G401 (cell line): Measurements from ENCODE around the gene SARS1. TPM values are rescaled to one million over a fixed set of nuclear protein-coding genes. Genes with fewer than 3 reads are reported as not detected.

ENCODE experiments used
- DNase-seq: peaks from one replicate; pipeline ENCODE4 v3.0.0-alpha.2; 2015; ENCODE audit warnings: low spot score
- in situ Hi-C: cut with HindIII; loops from 2 replicates; pipeline ENCODE4 v1.10.0; 2016; ENCODE audit warnings: low sequenced_read_pairs, mixed read lengths
- total RNA-seq: library from RNA; depleted of rRNA; stranded (reverse); fragments of >200 nt; shearing (Covaris generic); gene quantifications from 2 replicates; pipeline ENCODE4 v1.2.3, GENCODE V29; 2014

Gene SARS1
- total RNA-seq, 1 experiment from 2014 or later = 214 TPM

- in situ Hi-C loops = no loop called here
- DNase-seq = no peak
Observed at GRCh38 chr1:109269212-109269980, 55.7 kb downstream of the SARS1 start.

GRCh38 chr1:109269981-109270622, 56.4 kb downstream of the SARS1 start:
- in situ Hi-C loops = no loop called here
- DNase-seq = no peak

GRCh38 chr1:109270623-109271317, 57.1 kb downstream of the SARS1 start:
- DNase-seq = no peak
- in situ Hi-C loops = no loop called here

GRCh38 chr1:109271458-109271857, 57.7 kb downstream of the SARS1 start:
- in situ Hi-C loops = no loop called here

DNA sequence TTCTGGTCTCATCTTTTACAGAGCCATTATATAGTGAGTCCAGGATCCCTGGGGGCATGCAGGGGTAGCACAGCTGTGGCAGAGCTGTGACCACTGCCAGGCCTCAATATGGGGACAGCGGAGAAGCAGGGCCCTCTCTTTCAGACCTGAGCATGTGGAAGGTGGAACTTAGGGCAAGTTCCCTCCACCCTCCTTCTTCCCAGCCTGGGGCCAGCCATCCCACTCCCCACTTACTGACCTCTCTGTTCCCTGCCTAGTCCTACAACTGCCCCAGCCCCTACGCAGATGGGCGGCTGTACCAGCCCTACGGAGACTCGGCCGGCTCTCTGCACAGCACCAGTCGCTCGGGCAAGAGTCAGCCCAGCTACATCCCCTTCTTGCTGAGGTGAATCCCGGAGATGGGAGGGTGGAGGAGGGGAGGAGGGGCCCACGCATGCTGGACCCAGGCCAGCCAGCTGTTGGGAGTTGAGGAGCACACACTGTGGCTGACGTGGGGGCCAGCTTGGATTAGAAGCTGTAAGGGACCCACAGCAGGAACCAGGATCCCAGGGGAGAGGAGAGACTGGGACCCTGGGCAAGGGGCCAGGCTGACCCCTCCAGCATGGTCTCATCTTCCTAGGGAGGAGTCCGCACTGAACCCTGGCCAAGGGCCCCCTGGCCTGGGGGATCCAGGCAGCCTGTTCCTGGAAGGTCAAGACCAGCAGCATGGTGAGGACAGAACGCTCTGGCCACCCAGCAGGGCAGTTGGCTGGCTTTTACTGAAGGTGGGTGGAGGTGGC, 58.5 kb downstream of the SARS1 start:
- no peak for DNase-seq
- in situ Hi-C loops = no loop called here

More at GRCh38 chr1:109271458-109271857, 57.7 kb downstream of the SARS1 start:
- DNase-seq = no peak

DNA sequence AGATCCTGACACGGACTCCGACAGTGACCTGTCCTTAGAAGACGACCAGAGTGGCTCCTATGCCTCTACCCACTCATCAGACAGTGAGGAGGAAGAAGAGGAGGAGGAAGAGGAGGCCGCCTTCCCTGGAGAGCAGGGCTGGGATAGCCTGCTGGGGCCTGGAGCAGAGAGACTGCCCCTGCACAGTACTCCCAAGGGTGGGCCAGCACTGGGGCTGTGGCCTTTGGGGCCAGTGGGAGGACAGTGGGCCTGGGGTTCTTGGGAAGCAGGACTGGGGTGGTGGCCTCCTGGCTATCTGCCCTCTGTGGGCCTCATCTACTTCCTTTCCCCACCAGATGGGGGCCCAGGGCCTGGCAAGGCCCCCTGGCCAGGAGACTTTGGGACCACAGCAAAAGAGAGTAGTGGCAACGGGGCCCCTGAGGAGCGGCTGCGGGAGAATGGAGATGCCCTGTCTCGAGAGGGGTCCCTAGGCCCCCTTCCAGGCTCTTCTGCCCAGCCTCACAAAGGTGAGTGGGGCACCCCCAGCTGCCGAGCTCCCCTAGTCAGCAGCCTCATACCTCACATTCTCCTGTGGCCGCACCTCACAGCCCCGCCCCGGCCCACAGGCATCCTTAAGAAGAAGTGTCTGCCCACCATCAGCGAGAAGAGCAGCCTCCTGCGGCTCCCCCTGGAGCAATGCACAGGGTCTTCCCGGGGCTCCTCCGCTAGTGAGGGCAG, 59.3 kb downstream of the SARS1 start:
- in situ Hi-C loops = no loop called here
- DNase-seq = no peak

DNA sequence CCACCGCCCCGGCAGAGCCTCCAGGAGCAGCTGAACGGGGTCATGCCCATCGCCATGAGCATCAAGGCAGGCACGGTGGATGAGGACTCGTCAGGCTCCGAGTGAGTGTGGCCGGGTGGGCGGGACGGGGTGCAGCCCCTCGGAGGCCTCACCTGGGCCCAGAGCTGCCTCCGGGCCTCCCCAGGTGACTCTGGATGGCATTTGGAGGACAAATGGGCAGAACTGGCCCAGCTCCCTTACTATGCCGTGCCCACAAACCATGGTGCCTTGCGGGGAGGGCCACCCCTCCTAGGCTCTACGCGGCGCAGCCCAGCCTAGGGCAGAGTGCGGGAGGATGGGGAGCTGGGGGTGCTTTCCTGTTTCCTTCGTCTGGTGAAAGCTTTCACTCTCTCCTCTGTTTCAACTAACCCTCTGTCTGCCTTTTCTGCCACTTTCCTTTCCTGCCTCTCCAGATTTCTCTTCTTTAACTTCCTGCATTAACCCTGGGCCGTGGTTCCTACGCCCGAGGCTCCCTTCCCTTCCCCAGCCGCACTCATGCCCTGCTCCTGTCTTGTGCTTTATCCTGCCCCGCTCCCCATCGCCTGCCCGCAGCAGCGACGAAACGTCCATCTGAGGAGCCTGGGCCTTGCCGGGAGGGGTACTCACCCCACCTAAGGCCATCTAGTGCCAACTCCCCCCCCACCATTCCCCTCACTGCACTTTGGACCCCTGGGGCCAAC, 60.0 kb downstream of the SARS1 start:
- in situ Hi-C loops = no loop called here
- DNase-seq = no peak

- no peak for DNase-seq
- in situ Hi-C loops = no loop called here
Observed at GRCh38 chr1:109274533-109275476, 61.1 kb downstream of the SARS1 start.

- in situ Hi-C loops = no loop called here
Observed at GRCh38 chr1:109275706-109276345, 62.1 kb downstream of the SARS1 start.

DNA sequence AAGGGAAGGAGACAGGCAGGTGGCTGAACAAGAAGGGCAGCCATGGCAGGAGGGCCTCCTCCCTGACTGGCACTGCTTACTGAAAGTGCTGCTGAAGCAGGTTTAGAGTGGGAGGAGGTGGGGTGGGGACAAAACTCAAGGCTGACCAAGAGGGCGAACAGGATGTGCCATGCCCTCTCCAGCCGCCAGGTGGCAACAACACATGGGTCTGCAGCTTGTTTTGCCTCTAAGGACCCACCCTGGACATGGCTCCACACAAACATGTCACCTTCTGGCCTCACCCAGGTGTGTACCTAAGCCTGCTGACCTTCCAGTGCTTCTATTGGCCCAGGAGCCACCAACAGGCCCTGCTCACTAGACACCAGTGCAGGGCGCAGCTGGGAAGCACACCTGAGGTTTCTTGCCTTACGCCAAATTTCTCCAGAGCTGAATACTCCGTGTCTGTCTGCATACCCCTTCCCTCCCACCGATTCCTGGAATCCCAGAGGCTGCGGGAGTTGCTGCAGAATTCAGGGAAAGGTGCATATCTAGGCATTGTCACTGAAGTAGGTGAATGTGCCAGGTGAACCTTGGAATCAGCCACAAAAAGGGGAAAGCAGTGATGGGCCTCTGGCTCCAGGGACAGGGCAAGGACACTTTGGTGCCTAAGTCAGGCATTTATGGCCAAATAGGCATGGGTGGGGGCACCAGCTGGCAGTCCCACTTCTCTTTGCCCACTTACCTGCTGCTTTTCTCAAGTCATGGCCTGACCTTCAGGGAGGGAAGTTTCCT, 63.9 kb downstream of the SARS1 start:
- in situ Hi-C loops = no loop called here
- DNase-seq = peak; percentile 74

More at GRCh38 chr1:109275706-109276345, 62.1 kb downstream of the SARS1 start:
- DNase-seq = no peak

DNA sequence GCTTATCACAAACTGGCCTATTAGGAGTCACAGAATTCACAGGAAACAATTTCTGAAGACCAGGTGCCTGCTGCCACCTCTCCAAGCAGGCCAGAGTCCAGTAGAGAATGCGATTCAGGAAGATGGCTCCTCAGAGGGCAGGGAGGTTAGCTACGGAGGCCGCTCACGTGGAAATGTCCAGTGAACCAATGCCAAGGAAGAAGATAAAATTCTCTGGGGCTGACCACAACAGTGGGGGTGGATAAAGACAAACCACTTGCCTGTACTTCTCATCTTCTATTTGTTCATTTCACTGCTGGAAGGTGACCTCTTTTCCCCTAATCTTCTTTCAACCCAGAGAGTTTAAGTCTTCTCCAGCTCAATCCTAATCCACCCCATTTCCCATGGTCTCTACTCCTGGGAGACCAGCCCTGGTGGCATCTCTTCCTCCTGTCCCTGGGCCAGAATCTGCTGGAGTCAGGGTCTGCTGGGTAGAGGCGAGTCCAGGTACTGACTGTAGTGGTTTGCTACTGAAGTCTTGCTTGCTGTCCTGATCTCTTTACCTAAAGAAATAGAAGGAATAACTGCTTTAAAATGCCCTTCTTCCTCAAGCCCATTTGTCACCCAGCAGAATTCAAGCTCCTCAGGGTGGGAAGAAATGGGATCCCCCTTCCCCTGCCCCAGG, 66.0 kb downstream of the SARS1 start:
- no peak for DNase-seq
- in situ Hi-C loops = no loop called here

- DNase-seq = no peak
- in situ Hi-C loops = no loop called here
Observed at GRCh38 chr1:109280862-109281261, 67.1 kb downstream of the SARS1 start.

GRCh38 chr1:109281680-109282496, 68.2 kb downstream of the SARS1 start:
- DNase-seq = no peak
- in situ Hi-C loops = no loop called here

DNA sequence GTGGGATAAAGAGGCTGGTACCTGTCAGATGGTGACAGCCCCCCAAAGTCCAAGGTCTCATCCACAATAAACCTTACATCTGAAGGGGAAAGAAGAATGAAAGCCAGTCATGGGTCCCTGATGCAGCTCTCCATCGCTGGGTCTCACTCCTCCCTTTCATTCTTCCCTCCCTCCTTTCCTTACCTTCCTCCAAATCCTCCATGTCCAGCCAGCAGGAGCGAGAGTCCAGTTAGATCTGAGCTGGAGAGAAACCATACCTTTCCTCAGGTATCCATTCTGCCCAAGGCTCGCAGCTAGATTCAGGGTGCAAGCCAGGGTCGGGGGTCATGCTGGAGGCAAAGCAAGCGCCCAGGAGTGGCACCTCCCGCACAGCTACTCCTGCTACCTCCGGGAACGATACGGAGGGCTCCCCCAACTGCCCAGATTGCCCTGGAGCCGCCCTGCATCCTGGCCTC, 68.8 kb downstream of the SARS1 start:
- no peak for DNase-seq
- in situ Hi-C loops = no loop called here
